ENCODE measurements around the gene MED27.

Gene MED27

GRCh38 chr9:131848570-131849160 is 231.0 kb downstream of the MED27 start:
- no peak for DNase-seq

- DNase-seq: no peak
These were observed 231.9 kb downstream of the MED27 start for GRCh38 chr9:131847665-131848354.

GRCh38 chr9:131845305-131846298 is 234.1 kb downstream of the MED27 start:
- no peak for DNase-seq

GRCh38 chr9:131844745-131845118 is 234.9 kb downstream of the MED27 start:
- DNase-seq: no peak

- no peak for DNase-seq
These were observed 235.5 kb downstream of the MED27 start for GRCh38 chr9:131843989-131844744.

GRCh38 chr9:131841765-131842318 is 237.8 kb downstream of the MED27 start:
- DNase-seq: no peak

GRCh38 chr9:131840751-131841702 is 238.6 kb downstream of the MED27 start:
- DNase-seq: no peak

- peak; percentile 56 for DNase-seq
These were observed 239.4 kb downstream of the MED27 start for GRCh38 chr9:131840220-131840619.

- peak; percentile 62 for DNase-seq
These were observed 240.2 kb downstream of the MED27 start for GRCh38 chr9:131839281-131840084.

GRCh38 chr9:131838530-131839280 is 241.0 kb downstream of the MED27 start:
- DNase-seq: no peak

GRCh38 chr9:131837836-131838235 is 241.8 kb downstream of the MED27 start:
- no peak for DNase-seq

GRCh38 chr9:131837316-131837715 is 242.4 kb downstream of the MED27 start:
- no peak for DNase-seq

- DNase-seq: no peak
These were observed 242.9 kb downstream of the MED27 start for GRCh38 chr9:131836607-131837315.

- no peak for DNase-seq
These were observed 243.6 kb downstream of the MED27 start for GRCh38 chr9:131836021-131836420.

GRCh38 chr9:131835151-131835910 is 244.3 kb downstream of the MED27 start:
- DNase-seq: no peak

- no peak for DNase-seq
These were observed 244.9 kb downstream of the MED27 start for GRCh38 chr9:131834721-131835120.

- DNase-seq: no peak
These were observed 245.8 kb downstream of the MED27 start for GRCh38 chr9:131833906-131834305.

GRCh38 chr9:131833083-131833482 is 246.6 kb downstream of the MED27 start:
- no peak for DNase-seq
